ENCODE results near the gene DEFB124. TPM values are rescaled to one million over a fixed set of nuclear protein-coding genes. Genes with fewer than 3 reads are reported as not detected.
"Not testable (repeated sequence)": the region's sequence is repeated elsewhere in the genome, so short reads cannot be mapped to it uniquely, and the experiment has no call there.

Gene DEFB124
- not detected for polyA plus RNA-seq (2013, experiment 1 of 4)
- not detected for polyA plus RNA-seq (2013, experiment 2 of 4)
- not detected for polyA plus RNA-seq (2013, experiment 3 of 4)
- polyA plus RNA-seq (2013, experiment 4 of 4) = not detected

DNA sequence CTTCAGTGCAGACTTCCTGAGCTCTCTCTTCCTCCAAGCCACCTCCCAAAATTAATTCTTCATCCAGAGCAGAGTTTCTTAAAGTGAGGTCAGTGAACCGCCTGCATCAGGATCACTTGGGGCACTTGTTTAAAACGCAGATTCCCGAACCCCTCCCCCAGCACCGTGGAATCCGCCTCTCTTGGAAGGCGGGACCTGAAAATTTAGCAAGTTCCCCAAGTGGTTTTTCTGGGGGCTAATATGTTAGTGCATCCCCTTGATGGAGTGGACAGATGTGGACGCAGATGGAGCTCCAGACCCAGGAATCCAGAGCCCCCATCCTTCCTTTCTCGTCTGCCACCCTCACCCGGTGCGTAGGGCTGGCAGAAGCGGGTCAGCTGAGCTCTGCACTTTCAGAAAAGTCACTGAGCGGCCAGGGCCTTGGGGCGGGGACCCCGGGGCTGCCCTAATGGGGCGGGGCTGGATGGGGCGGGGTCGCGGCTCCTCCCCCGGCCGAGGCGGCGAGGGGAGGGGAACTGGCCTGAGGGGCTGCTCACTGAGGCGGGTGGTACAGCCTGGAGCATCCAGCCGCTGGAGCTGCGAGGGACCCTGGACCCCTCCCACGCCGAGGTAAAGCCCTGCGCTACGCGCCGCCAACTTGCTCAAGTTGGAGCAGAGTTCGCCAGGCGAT, at the start of gene DEFB124, which contains the start of gene REM1:
DEFB124 (minus strand) TSS at position 370 of the 670 bp plus-strand sequence. CDS start 2,114 bp downstream, outside the sequence.
REM1 (plus strand) TSS at position 531 of the 670 bp plus-strand sequence. CDS start 1,158 bp downstream, outside the sequence.
- H3K4me3 ChIP-seq (ENCODE audit: insufficient read depth, low read depth, low read length) = no peak within 1 kb of the TSS
- H3K9me3 ChIP-seq (ENCODE audit: control insufficient read depth, low read length) = peaks cover 12% of the 10 kb centered on the region
- H3K4me1 ChIP-seq (ENCODE audit: control insufficient read depth, insufficient read depth, low read length) = no peaks in the 10 kb centered on the region
- WGBS, 2 experiments = 84 to 85% methylated on average over 33 of the region's 33 CpGs
- H3K27ac ChIP-seq (ENCODE audit: insufficient read depth, low read depth, low read length, poor library complexity, severe bottlenecking) = no peak within 1 kb of the TSS
- no peaks in the 10 kb centered on the region for H3K36me3 ChIP-seq (ENCODE audit: control insufficient read depth, insufficient read depth, low read length)
- H3K27me3 ChIP-seq (ENCODE audit: control insufficient read depth, insufficient read depth, low read length, poor library complexity, severe bottlenecking) = no peaks in the 10 kb centered on the region

GRCh38 chr20:31523361-31524283, 48.7 kb upstream of the DEFB124 start:
- Histone ChIP-seq H3K4me3 (ENCODE audit: insufficient read depth, low read depth, low read length) (no peak overlapping the region), H3K9me3 (ENCODE audit: control insufficient read depth, low read length) (no peaks in the 10 kb centered on the region), H3K27ac (ENCODE audit: insufficient read depth, low read depth, low read length, poor library complexity, severe bottlenecking) (no peak overlapping the region), H3K36me3 (ENCODE audit: control insufficient read depth, insufficient read depth, low read length) (peaks cover 11% of the 10 kb centered on the region), H3K27me3 (ENCODE audit: control insufficient read depth, insufficient read depth, low read length, poor library complexity, severe bottlenecking) (no peaks in the 10 kb centered on the region), H3K4me1 (ENCODE audit: control insufficient read depth, insufficient read depth, low read length) (no peaks in the 10 kb centered on the region)
- 95 to 98% methylated on average over 8 of the region's 8 CpGs for WGBS, 2 experiments

GRCh38 chr20:31522731-31523130, 47.8 kb upstream of the DEFB124 start:
- Histone ChIP-seq H3K27ac (ENCODE audit: insufficient read depth, low read depth, low read length, poor library complexity, severe bottlenecking) (no peak overlapping the region), H3K36me3 (ENCODE audit: control insufficient read depth, insufficient read depth, low read length) (peaks cover 9% of the 10 kb centered on the region), H3K4me1 (ENCODE audit: control insufficient read depth, insufficient read depth, low read length) (no peaks in the 10 kb centered on the region), H3K4me3 (ENCODE audit: insufficient read depth, low read depth, low read length) (no peak overlapping the region), H3K9me3 (ENCODE audit: control insufficient read depth, low read length) (no peaks in the 10 kb centered on the region), H3K27me3 (ENCODE audit: control insufficient read depth, insufficient read depth, low read length, poor library complexity, severe bottlenecking) (no peaks in the 10 kb centered on the region)
- WGBS, 2 experiments = 92 to 96% methylated on average over 6 of the region's 6 CpGs

- not testable (repeated sequence) for H3K4me1 ChIP-seq (ENCODE audit: control insufficient read depth, insufficient read depth, low read length); H3K4me3 ChIP-seq (ENCODE audit: insufficient read depth, low read depth, low read length); H3K27ac ChIP-seq (ENCODE audit: insufficient read depth, low read depth, low read length, poor library complexity, severe bottlenecking); H3K27me3 ChIP-seq (ENCODE audit: control insufficient read depth, insufficient read depth, low read length, poor library complexity, severe bottlenecking); H3K36me3 ChIP-seq (ENCODE audit: control insufficient read depth, insufficient read depth, low read length); H3K9me3 ChIP-seq (ENCODE audit: control insufficient read depth, low read length)
- WGBS, 2 experiments = 92 to 96% methylated on average over 7 of the region's 7 CpGs
Measured at GRCh38 chr20:31521267-31521666, 46.3 kb upstream of the DEFB124 start.

GRCh38 chr20:31517373-31517772, 42.4 kb upstream of the DEFB124 start:
- Histone ChIP-seq H3K4me1 (ENCODE audit: control insufficient read depth, insufficient read depth, low read length) (peaks cover 17% of the 10 kb centered on the region), H3K36me3 (ENCODE audit: control insufficient read depth, insufficient read depth, low read length) (no peaks in the 10 kb centered on the region), H3K4me3 (ENCODE audit: insufficient read depth, low read depth, low read length) (no peak overlapping the region), H3K9me3 (ENCODE audit: control insufficient read depth, low read length) (no peaks in the 10 kb centered on the region), H3K27me3 (ENCODE audit: control insufficient read depth, insufficient read depth, low read length, poor library complexity, severe bottlenecking) (no peaks in the 10 kb centered on the region), H3K27ac (ENCODE audit: insufficient read depth, low read depth, low read length, poor library complexity, severe bottlenecking) (no peak overlapping the region)
- WGBS, 2 experiments = 76 to 84% methylated on average over 3 to 4 of the region's 4 CpGs

DNA sequence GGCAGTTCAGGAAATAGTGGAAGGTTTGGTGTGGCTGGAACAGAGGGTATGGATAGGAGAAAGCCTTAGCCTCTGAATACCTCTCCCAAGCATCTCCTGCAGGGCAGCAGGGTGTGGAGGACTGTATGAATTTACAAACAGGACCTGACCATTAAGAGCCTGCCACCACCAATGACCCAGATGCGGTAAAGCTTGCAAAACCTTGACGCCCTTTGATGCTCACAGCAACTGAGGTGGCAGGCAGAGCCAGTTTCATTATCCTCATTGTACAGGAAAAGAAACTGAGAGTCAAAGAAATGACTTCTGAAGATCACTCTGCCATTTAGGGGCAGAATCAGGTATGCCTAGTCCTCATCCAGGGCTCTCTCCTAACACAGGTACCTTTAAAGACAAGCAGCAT, 41.7 kb upstream of the DEFB124 start:
- H3K27ac ChIP-seq (ENCODE audit: insufficient read depth, low read depth, low read length, poor library complexity, severe bottlenecking) = no peak overlapping the region
- H3K36me3 ChIP-seq (ENCODE audit: control insufficient read depth, insufficient read depth, low read length) = no peaks in the 10 kb centered on the region
- peaks cover 17% of the 10 kb centered on the region for H3K4me1 ChIP-seq (ENCODE audit: control insufficient read depth, insufficient read depth, low read length)
- H3K27me3 ChIP-seq (ENCODE audit: control insufficient read depth, insufficient read depth, low read length, poor library complexity, severe bottlenecking) = no peaks in the 10 kb centered on the region
- no peak overlapping the region for H3K4me3 ChIP-seq (ENCODE audit: insufficient read depth, low read depth, low read length)
- no peaks in the 10 kb centered on the region for H3K9me3 ChIP-seq (ENCODE audit: control insufficient read depth, low read length)
- 94 to 95% methylated on average over 2 of the region's 2 CpGs for WGBS, 2 experiments

GRCh38 chr20:31516166-31516565, 41.2 kb upstream of the DEFB124 start:
- no peaks in the 10 kb centered on the region for H3K36me3 ChIP-seq (ENCODE audit: control insufficient read depth, insufficient read depth, low read length)
- H3K27ac ChIP-seq (ENCODE audit: insufficient read depth, low read depth, low read length, poor library complexity, severe bottlenecking) = no peak overlapping the region
- H3K4me3 ChIP-seq (ENCODE audit: insufficient read depth, low read depth, low read length) = no peak overlapping the region
- WGBS, 2 experiments = 96 to 98% methylated on average over 4 of the region's 4 CpGs
- H3K4me1 ChIP-seq (ENCODE audit: control insufficient read depth, insufficient read depth, low read length) = peaks cover 17% of the 10 kb centered on the region
- no peaks in the 10 kb centered on the region for H3K27me3 ChIP-seq (ENCODE audit: control insufficient read depth, insufficient read depth, low read length, poor library complexity, severe bottlenecking)
- H3K9me3 ChIP-seq (ENCODE audit: control insufficient read depth, low read length) = no peaks in the 10 kb centered on the region

DNA sequence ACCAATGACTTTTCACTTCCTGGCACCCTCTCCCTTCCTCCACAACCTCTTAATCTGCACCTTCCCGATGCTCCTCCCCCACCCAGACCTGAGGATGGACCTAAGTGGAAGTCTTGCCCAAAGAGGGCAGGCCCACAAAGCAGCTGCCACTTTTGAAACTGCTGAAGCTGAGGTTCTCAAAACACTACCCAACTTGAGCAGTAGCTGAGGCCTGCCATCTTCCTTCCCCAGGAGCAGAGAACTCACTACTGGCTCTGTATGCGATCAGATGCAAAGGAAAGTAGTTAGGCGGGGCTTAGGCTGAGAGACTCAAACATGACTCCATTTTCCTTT, 40.8 kb upstream of the DEFB124 start:
- Histone ChIP-seq H3K9me3 (ENCODE audit: control insufficient read depth, low read length) (no peaks in the 10 kb centered on the region), H3K27me3 (ENCODE audit: control insufficient read depth, insufficient read depth, low read length, poor library complexity, severe bottlenecking) (no peaks in the 10 kb centered on the region), H3K4me1 (ENCODE audit: control insufficient read depth, insufficient read depth, low read length) (peaks cover 17% of the 10 kb centered on the region), H3K27ac (ENCODE audit: insufficient read depth, low read depth, low read length, poor library complexity, severe bottlenecking) (no peak overlapping the region), H3K4me3 (ENCODE audit: insufficient read depth, low read depth, low read length) (peak overlapping the region; percentile 89), H3K36me3 (ENCODE audit: control insufficient read depth, insufficient read depth, low read length) (no peaks in the 10 kb centered on the region)
- WGBS, 2 experiments = 86 to 95% methylated on average over 3 of the region's 3 CpGs

DNA sequence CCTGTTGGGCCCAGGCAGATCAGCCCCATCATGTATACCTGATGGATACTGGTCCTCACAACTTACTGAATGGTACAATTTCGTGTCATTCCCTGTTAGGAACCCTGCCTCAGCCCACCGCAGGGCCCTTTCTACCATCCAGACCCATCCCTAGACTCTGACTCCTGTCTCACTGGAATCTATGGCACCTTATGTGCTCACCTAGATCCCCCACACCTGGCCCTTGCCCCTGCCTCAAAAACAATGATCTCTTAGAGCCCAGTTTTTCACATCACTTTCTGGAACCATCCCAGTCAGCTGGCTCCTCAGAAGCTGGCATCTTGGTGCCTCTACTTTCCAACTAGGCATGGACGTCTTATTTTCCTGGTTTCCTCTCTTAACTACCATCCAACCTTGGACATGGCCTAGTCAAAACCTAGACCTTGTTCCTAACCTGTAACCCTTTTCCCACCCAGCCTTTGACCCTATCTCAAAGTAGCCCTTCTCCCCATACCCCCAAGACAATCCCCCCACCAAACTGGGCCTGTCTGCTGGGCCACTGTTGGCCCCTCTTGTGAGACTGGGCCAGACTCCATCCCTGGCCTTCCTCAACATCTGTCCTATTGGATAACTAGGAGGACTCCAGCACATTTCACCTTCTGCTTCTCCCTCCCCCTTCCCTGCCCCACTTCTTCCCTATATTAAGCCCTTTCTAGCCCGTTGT, 40.3 kb upstream of the DEFB124 start:
- WGBS, 2 experiments = 38 to 41% methylated on average over 4 of the region's 4 CpGs
- no peaks in the 10 kb centered on the region for H3K27me3 ChIP-seq (ENCODE audit: control insufficient read depth, insufficient read depth, low read length, poor library complexity, severe bottlenecking)
- no peaks in the 10 kb centered on the region for H3K9me3 ChIP-seq (ENCODE audit: control insufficient read depth, low read length)
- H3K4me3 ChIP-seq (ENCODE audit: insufficient read depth, low read depth, low read length) = peak overlapping the region; percentile 89
- no peak overlapping the region for H3K27ac ChIP-seq (ENCODE audit: insufficient read depth, low read depth, low read length, poor library complexity, severe bottlenecking)
- H3K36me3 ChIP-seq (ENCODE audit: control insufficient read depth, insufficient read depth, low read length) = no peaks in the 10 kb centered on the region
- H3K4me1 ChIP-seq (ENCODE audit: control insufficient read depth, insufficient read depth, low read length) = peaks cover 17% of the 10 kb centered on the region

All from ectodermal cell (in vitro differentiated cells).